Panc1 (cell line): ENCODE results near the gene HGD. TPM values are rescaled to one million over a fixed set of nuclear protein-coding genes. Genes with fewer than 3 reads are reported as not detected.

ENCODE experiments used
- ATAC-seq: fragments of 200-7000 bp; cut with Tn5 transposase; 2 replicates; pipeline ENCODE4 v1.9.1; 2020; ENCODE audit warnings: mild to moderate bottlenecking, moderate library complexity
- BruUV-seq: library from RNA; stranded (reverse); fragments of 400-500 nt; replicated peaks from 2 replicates; lab custom pipeline; 2021; lab: Mats Ljungman, UMichigan
- CTCF ChIA-PET: fragments of 300-600 bp; sonication (Branson Sonifier 250); formaldehyde crosslinking; loops from one replicate; lab custom pipeline; 2022; ENCODE audit warnings: antibody characterized with exemption; lab: Charles Lee
- POLR2A ChIA-PET: fragments of 300-600 bp; sonication (Branson Sonifier 250); formaldehyde crosslinking; loops from one replicate; lab custom pipeline; 2022; ENCODE audit warnings: antibody characterized with exemption; lab: Charles Lee
- DNase-seq: peaks from one replicate; pipeline ENCODE4 v3.0.0-alpha.2; 2010; ENCODE audit warnings: low read depth, low spot score
- H3K27ac ChIP-seq: 2 replicates; pipeline ENCODE4 v1.5.1; 2011; ENCODE audit warnings: mild to moderate bottlenecking, low read length, inconsistent platforms
- H3K27me3 ChIP-seq: fragments of 200-500 bp; sonication (Bioruptor generic); 2 replicates; pipeline ENCODE4 v1.6.0; 2014; ENCODE audit warnings: low read length, inconsistent platforms; ENCODE audit not compliant: control insufficient read depth, insufficient read depth
- H3K36me3 ChIP-seq: fragments of 200-500 bp; sonication (Bioruptor generic); 2 replicates; pipeline ENCODE4 v1.5.1; 2014; ENCODE audit warnings: inconsistent platforms, mild to moderate bottlenecking, low read length, moderate library complexity; ENCODE audit not compliant: control insufficient read depth, insufficient read depth
- H3K4me1 ChIP-seq: 2 replicates; pipeline ENCODE4 v1.5.1; 2011; ENCODE audit warnings: inconsistent platforms, mild to moderate bottlenecking, low read length, moderate library complexity; ENCODE audit not compliant: control insufficient read depth, insufficient read depth
- H3K4me3 ChIP-seq, 2 experiments: 2 replicates each; pipeline ENCODE4 v1.5.1; 2011 to 2012; ENCODE audit warnings: low read depth in 2 of 2, low read length in 2 of 2, mild to moderate bottlenecking in 2 of 2, inconsistent platforms in 1 of 2, moderate library complexity in 1 of 2
- H3K9me3 ChIP-seq: fragments of 200-500 bp; sonication (Bioruptor generic); 2 replicates; pipeline ENCODE4 v1.5.1; 2014; ENCODE audit warnings: low read depth, mild to moderate bottlenecking, inconsistent platforms, low read length, moderate library complexity; ENCODE audit not compliant: control insufficient read depth, insufficient read depth
- CTCF ChIP-seq: fragments of 450-650 bp; IDR thresholded peaks from 2 replicates; pipeline ENCODE4 v1.5.1; 2017; ENCODE audit warnings: mild to moderate bottlenecking
- POLR2AphosphoS5 ChIP-seq: IDR thresholded peaks from 2 replicates; pipeline ENCODE4 v1.6.1; 2012; ENCODE audit warnings: mild to moderate bottlenecking, low read depth, low read length, moderate library complexity
- REST ChIP-seq, 2 experiments: IDR thresholded peaks; 2 replicates each; pipeline ENCODE4 v1.6.1; 2011 to 2012; ENCODE audit warnings: low read depth in 2 of 2, control low read depth in 1 of 2, low read length in 1 of 2, mild to moderate bottlenecking in 1 of 2, moderate library complexity in 1 of 2; ENCODE audit not compliant: insufficient read depth in 1 of 2
- SIN3A ChIP-seq: IDR thresholded peaks from 2 replicates; pipeline ENCODE4 v1.6.1; 2012; ENCODE audit warnings: low read depth, mild to moderate bottlenecking, low read length, moderate library complexity, borderline replicate concordance; ENCODE audit not compliant: insufficient read depth
- TCF7L2 ChIP-seq: IDR thresholded peaks from 2 replicates; pipeline ENCODE4 v1.6.1; 2011; ENCODE audit warnings: mild to moderate bottlenecking, low read depth, low read length, inconsistent platforms
- in situ Hi-C: cut with HindIII; loops from 2 replicates; pipeline ENCODE4 v1.10.0; 2016; ENCODE audit warnings: low sequenced_read_pairs, low pct_unique_long_range_greater_than_20kb
- intact Hi-C: fragments of 100-400 bp; cut with micrococcal nuclease; formaldehyde crosslinking; loops from one replicate; pipeline ENCODE4 v1.10.0; 2022; ENCODE audit not compliant: unreplicated experiment
- total RNA-seq: library from RNA; stranded (reverse); gene quantifications from one replicate; pipeline ENCODE4 v1.2.1, GENCODE V29; 2021; ENCODE audit not compliant: unreplicated experiment

The HGD gene
- total RNA-seq, 1 experiment from 2014 or later = 0.59 TPM

- Histone ChIP-seq H3K36me3 (no peaks in the 10 kb centered on the region), H3K4me3 (no peak overlapping the region), H3K27me3 (no peaks in the 10 kb centered on the region; the same call in none of the 2 replicates), H3K27ac (no peak overlapping the region), H3K9me3 (no peaks in the 10 kb centered on the region), H3K4me1 (no peaks in the 10 kb centered on the region)
- in situ Hi-C loops (no loop called here), intact Hi-C loops (no loop called here)
- BruUV-seq = no TSS peak
- DNase-seq (no peak), ATAC-seq (no peak)
- POLR2A ChIA-PET = no interaction called here
- CTCF ChIA-PET = no interaction called here
- TF ChIP-seq TCF7L2 (no peak), CTCF (no peak), POLR2AphosphoS5 (no peak), REST (IDR thresholded peaks at IDR 0.05; ENCODE audit: insufficient read depth in 1 of 2, low read depth in 2 of 2, low read length in 1 of 2) (no peak), SIN3A (no peak)
Observed at GRCh38 chr3:120636795-120637401, 45.1 kb downstream of the HGD start.

- Histone ChIP-seq H3K4me1 (no peaks in the 10 kb centered on the region), H3K27me3 (no peaks in the 10 kb centered on the region; the same call in none of the 2 replicates), H3K36me3 (no peaks in the 10 kb centered on the region), H3K4me3 (no peak overlapping the region), H3K27ac (no peak overlapping the region), H3K9me3 (no peaks in the 10 kb centered on the region)
- ATAC-seq (no peak), DNase-seq (no peak)
- intact Hi-C loops (no loop called here), in situ Hi-C loops (no loop called here)
- ChIA-PET POLR2A (no interaction called here), CTCF (no interaction called here)
- no TSS peak for BruUV-seq
- TF ChIP-seq TCF7L2 (no peak), SIN3A (no peak), POLR2AphosphoS5 (no peak), CTCF (no peak), REST (IDR thresholded peaks at IDR 0.05; ENCODE audit: insufficient read depth in 1 of 2, low read depth in 2 of 2, low read length in 1 of 2) (no peak)
Observed at GRCh38 chr3:120634539-120634938, 47.5 kb downstream of the HGD start.
